OCI-LY3 (cell line): ENCODE results near the gene CLSTN2.

Source experiments
- H2AFZ ChIP-seq: fragments of 200-600, 300-600 bp; shearing (Covaris generic); 2 replicates; pipeline ENCODE4 v1.6.0; 2014; ENCODE audit warnings: antibody characterized with exemption, low read depth, low read length
- H3K27ac ChIP-seq: fragments of 200-600, 300-600 bp; sonication (generic); 2 replicates; pipeline ENCODE4 v1.5.1; 2014; ENCODE audit warnings: mild to moderate bottlenecking, low read length, moderate library complexity, mixed read lengths
- H3K27me3 ChIP-seq: fragments of 200-600, 300-600 bp; sonication (generic); 2 replicates; pipeline ENCODE4 v1.6.1; 2014; ENCODE audit warnings: low read depth, low read length, mixed read lengths
- H3K36me3 ChIP-seq: fragments of 200-600, 300-600 bp; sonication (generic); replicated peaks from 2 replicates; pipeline ENCODE3; 2014; ENCODE audit warnings: low read depth, low read length, mixed read lengths
- H3K4me1 ChIP-seq: fragments of 300-600, 200-600 bp; sonication (generic); 2 replicates; pipeline ENCODE4 v1.6.1; 2014; ENCODE audit warnings: low read length, mixed read lengths
- H3K4me2 ChIP-seq: fragments of 200-600, 300-600 bp; sonication (generic); 2 replicates; pipeline ENCODE4 v1.6.1; 2014; ENCODE audit warnings: low read length, mixed read lengths
- H3K4me3 ChIP-seq: fragments of 300-600, 200-600 bp; sonication (generic); 2 replicates; pipeline ENCODE4 v1.5.1; 2014; ENCODE audit warnings: antibody characterized with exemption, mild to moderate bottlenecking, low read length, moderate library complexity
- H3K79me2 ChIP-seq: fragments of 300-600, 200-600 bp; shearing (Covaris generic); 2 replicates; pipeline ENCODE4 v1.6.1; 2014; ENCODE audit warnings: mild to moderate bottlenecking, low read length, mixed read lengths
- H3K9ac ChIP-seq: fragments of 300-600, 200-600 bp; shearing (Covaris generic); 2 replicates; pipeline ENCODE4 v1.6.0; 2014; ENCODE audit warnings: mild to moderate bottlenecking, low read length, moderate library complexity
- H3K9me3 ChIP-seq: fragments of 200-600, 300-600 bp; shearing (Covaris generic); 2 replicates; pipeline ENCODE4 v1.6.1; 2014; ENCODE audit warnings: low read length, mixed read lengths; ENCODE audit not compliant: insufficient read depth
- H4K20me1 ChIP-seq: fragments of 200-600, 300-600 bp; sonication (generic); 2 replicates; pipeline ENCODE4 v1.6.1; 2016; ENCODE audit warnings: low read length, mixed read lengths; ENCODE audit not compliant: insufficient read depth
- CTCF ChIP-seq: fragments of 200-600, 300-600 bp; sonication (generic); IDR thresholded peaks from 2 replicates; pipeline ENCODE4 v1.5.1; 2014; ENCODE audit warnings: antibody characterized with exemption, low read length, low read depth
- EZH2phosphoT487 ChIP-seq: fragments of 200-600 bp; shearing (Covaris generic); IDR thresholded peaks from 2 replicates; pipeline ENCODE4 v1.6.1; 2018; ENCODE audit warnings: antibody characterized with exemption, mixed run types, low read depth

CLSTN2 gene

GRCh38 chr3:140334132-140334929, 399.3 kb downstream of the CLSTN2 start:
- peaks cover 6% of the 10 kb centered on the region; the same call in 1 of the 2 replicates for H3K27me3 ChIP-seq
- H3K4me2 ChIP-seq, result no peak overlapping the region
- H3K4me3 ChIP-seq, result no peak overlapping the region
- H3K79me2 ChIP-seq, result no peaks in the 10 kb centered on the region
- TF ChIP-seq CTCF, result no peak
- no peak for TF ChIP-seq EZH2phosphoT487
- no peaks in the 10 kb centered on the region for H4K20me1 ChIP-seq
- H3K27ac ChIP-seq, result no peak overlapping the region
- no peaks in the 10 kb centered on the region for H3K9me3 ChIP-seq
- no peak overlapping the region for H2AFZ ChIP-seq
- H3K4me1 ChIP-seq, result 0 out of 2 replicates have a peak, but pooled peaks cover 5% of the 10 kb centered on the region
- H3K36me3 ChIP-seq, result no peaks in the 10 kb centered on the region
- H3K9ac ChIP-seq, result no peak overlapping the region

GRCh38 chr3:140336465-140336864, 401.5 kb downstream of the CLSTN2 start:
- Histone ChIP-seq H3K27me3 (peaks cover 6% of the 10 kb centered on the region; the same call in 1 of the 2 replicates), H3K9ac (no peak overlapping the region), H4K20me1 (no peaks in the 10 kb centered on the region), H3K4me3 (no peak overlapping the region), H3K4me1 (0 out of 2 replicates have a peak, but pooled peaks cover 5% of the 10 kb centered on the region), H3K4me2 (no peak overlapping the region), H3K36me3 (no peaks in the 10 kb centered on the region), H2AFZ (no peak overlapping the region), H3K79me2 (no peaks in the 10 kb centered on the region), H3K27ac (no peak overlapping the region), H3K9me3 (no peaks in the 10 kb centered on the region)
- no peak for TF ChIP-seq CTCF
- TF ChIP-seq EZH2phosphoT487, result no peak

- Histone ChIP-seq H4K20me1 (no peaks in the 10 kb centered on the region), H3K79me2 (no peaks in the 10 kb centered on the region), H3K9ac (no peak overlapping the region), H3K36me3 (no peaks in the 10 kb centered on the region), H3K4me1 (no peaks in the 10 kb centered on the region), H3K27ac (no peak overlapping the region), H2AFZ (no peak overlapping the region), H3K4me3 (no peak overlapping the region), H3K4me2 (no peak overlapping the region), H3K27me3 (peaks cover 6% of the 10 kb centered on the region; the same call in 1 of the 2 replicates), H3K9me3 (no peaks in the 10 kb centered on the region)
- TF ChIP-seq CTCF (no peak), EZH2phosphoT487 (no peak)
Measured at GRCh38 chr3:140338916-140339315, 403.9 kb downstream of the CLSTN2 start.

- Histone ChIP-seq H3K27ac (no peak overlapping the region), H3K9ac (no peak overlapping the region), H3K4me1 (no peaks in the 10 kb centered on the region), H2AFZ (no peak overlapping the region), H3K27me3 (peaks cover 6% of the 10 kb centered on the region; the same call in 1 of the 2 replicates), H3K9me3 (no peaks in the 10 kb centered on the region), H4K20me1 (no peaks in the 10 kb centered on the region), H3K36me3 (no peaks in the 10 kb centered on the region), H3K4me3 (no peak overlapping the region), H3K4me2 (no peak overlapping the region), H3K79me2 (no peaks in the 10 kb centered on the region)
- TF ChIP-seq EZH2phosphoT487 (no peak), CTCF (no peak)
Measured at GRCh38 chr3:140341203-140341602, 406.2 kb downstream of the CLSTN2 start.
